Uterus (tissue), 4 donors: ENCODE measurements around the gene AATF. TPM values are rescaled to one million over a fixed set of nuclear protein-coding genes. Genes with fewer than 3 reads are reported as not detected.

Source experiments
- DNase-seq, 2 donors: peaks; one replicate each; pipeline ENCODE4 v3.0.0-alpha.2; 2019 to 2020
- H3K27ac ChIP-seq, 2 donors: fragments of 200-600 bp; sonication (generic); 1 replicate in 1 of 2; 2 replicates in 1 of 2; pipeline ENCODE4 v1.5.1; 2016 to 2018
- H3K27me3 ChIP-seq, 2 donors: fragments of 200-600 bp; sonication (generic); one replicate each; pipeline ENCODE4 v1.5.1; 2018 to 2019; ENCODE audit warnings: control low read depth in 1 of 2
- H3K36me3 ChIP-seq, 2 donors: fragments of 200-600 bp; sonication (generic); one replicate each; pipeline ENCODE4 v1.5.1; 2019; ENCODE audit warnings: control low read depth in 1 of 2
- H3K4me1 ChIP-seq, 2 donors: fragments of 200-600 bp; sonication (generic); one replicate each; pipeline ENCODE4 v1.5.1; 2018 to 2019; ENCODE audit warnings: control low read depth in 1 of 2
- H3K4me3 ChIP-seq, 2 donors: fragments of 200-600 bp; sonication (generic); 1 replicate in 1 of 2; 2 replicates in 1 of 2; pipeline ENCODE4 v1.5.1; 2018 to 2019; ENCODE audit warnings: mild to moderate bottlenecking in 1 of 2
- H3K9me3 ChIP-seq, 2 donors: fragments of 200-600 bp; sonication (generic); one replicate each; pipeline ENCODE4 v1.5.1; 2019; ENCODE audit warnings: control low read depth in 1 of 2
- POLR2A ChIP-seq, 2 donors: fragments of 450-650 bp; IDR thresholded peaks; one replicate each; pipeline ENCODE4 v1.6.1; 2016; ENCODE audit warnings: antibody characterized with exemption in 2 of 2, mild to moderate bottlenecking in 1 of 2, moderate library complexity in 1 of 2
- intact Hi-C: fragments of 100-400 bp; cut with DNase I; formaldehyde crosslinking; loops from one replicate; pipeline ENCODE4 v1.15.1; 2023; ENCODE audit warnings: low total_unique reads
- total RNA-seq, 4 donors: library from RNA; depleted of rRNA in 3 of 4; stranded (reverse); fragments of >200 nt in 3 of 4; gene quantifications; one replicate each; pipeline versions ENCODE4 v1.1.0 to v1.2.4, GENCODE V29; 2014 to 2023
- TF ChIP-seq, protein P1 (sequence below), 4 experiments: fragments of 200-600 bp in 2 of 4; fragments of 450-650 bp in 2 of 4; sonication (generic) in 2 of 4; IDR thresholded peaks; one replicate each; pipeline ENCODE4 v1.5.1; 2016 to 2019; ENCODE audit warnings: antibody characterized with exemption in 4 of 4, mild to moderate bottlenecking in 2 of 4, moderate library complexity in 1 of 4
- donor health status: DM: yes; HTN: yes; CAD: no.

AATF gene
- total RNA-seq, 4 donors from 2014 or later = 10.0 to 48.2 (median 30.3) TPM

DNA sequence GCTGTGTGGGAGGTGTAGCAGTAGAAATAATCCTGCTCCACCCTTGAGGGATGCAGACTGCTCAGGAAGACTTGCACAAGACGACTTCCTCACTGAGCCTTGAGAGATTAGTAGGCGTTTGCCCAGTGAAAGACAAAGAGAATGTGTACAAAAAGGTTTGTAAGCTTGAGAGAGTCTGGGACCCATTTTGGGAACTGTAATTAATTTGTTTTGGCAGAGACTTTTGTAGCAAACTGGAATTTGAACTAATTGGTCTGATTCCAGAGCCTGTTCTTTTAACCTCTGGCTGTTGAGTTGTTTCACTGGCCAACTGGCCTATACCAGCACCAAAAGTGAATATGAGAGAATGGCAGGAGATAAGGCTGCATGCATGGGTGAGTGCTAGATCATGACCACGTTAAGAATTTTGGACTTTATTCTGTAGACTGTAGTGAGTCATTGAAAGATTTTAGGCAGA, 75.5 kb downstream of the AATF start:
- no peak for DNase-seq
- Histone ChIP-seq H3K27ac (no peak overlapping the region), H3K27me3 (no peaks in the 10 kb centered on the region), H3K4me3 (no peak overlapping the region), H3K9me3 (no peaks in the 10 kb centered on the region), H3K36me3 (no peaks in the 10 kb centered on the region), H3K4me1 (no peaks in the 10 kb centered on the region)
- TF ChIP-seq, protein P1, sequence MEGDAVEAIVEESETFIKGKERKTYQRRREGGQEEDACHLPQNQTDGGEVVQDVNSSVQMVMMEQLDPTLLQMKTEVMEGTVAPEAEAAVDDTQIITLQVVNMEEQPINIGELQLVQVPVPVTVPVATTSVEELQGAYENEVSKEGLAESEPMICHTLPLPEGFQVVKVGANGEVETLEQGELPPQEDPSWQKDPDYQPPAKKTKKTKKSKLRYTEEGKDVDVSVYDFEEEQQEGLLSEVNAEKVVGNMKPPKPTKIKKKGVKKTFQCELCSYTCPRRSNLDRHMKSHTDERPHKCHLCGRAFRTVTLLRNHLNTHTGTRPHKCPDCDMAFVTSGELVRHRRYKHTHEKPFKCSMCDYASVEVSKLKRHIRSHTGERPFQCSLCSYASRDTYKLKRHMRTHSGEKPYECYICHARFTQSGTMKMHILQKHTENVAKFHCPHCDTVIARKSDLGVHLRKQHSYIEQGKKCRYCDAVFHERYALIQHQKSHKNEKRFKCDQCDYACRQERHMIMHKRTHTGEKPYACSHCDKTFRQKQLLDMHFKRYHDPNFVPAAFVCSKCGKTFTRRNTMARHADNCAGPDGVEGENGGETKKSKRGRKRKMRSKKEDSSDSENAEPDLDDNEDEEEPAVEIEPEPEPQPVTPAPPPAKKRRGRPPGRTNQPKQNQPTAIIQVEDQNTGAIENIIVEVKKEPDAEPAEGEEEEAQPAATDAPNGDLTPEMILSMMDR (IDR thresholded peaks at IDR 0.05) = no peak
- no peak for TF ChIP-seq POLR2A (IDR thresholded peaks at IDR 0.05)
- intact Hi-C loops = no loop called here

DNA sequence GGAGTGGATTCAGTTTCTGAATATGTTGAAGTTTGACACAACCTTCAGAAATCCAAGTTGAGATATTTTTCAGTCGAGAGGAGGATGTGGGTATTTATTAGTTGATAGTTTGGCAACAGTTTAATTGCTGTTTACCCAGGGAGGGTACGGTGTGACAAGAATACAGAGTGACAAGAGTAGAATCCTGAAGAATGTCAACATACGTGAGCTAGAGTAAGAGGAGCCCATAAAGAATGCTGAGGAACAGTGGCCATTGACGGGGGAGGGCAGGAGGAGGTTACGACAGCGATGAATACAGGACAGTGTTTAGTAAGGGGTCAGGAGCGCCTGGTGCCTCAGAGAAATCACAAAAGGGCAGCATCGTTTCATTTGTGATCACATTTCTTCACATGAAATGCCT, 76.5 kb downstream of the AATF start:
- no peaks in the 10 kb centered on the region for H3K4me1 ChIP-seq
- H3K9me3 ChIP-seq = no peaks in the 10 kb centered on the region
- intact Hi-C loops = no loop called here
- no peaks in the 10 kb centered on the region for H3K27me3 ChIP-seq
- H3K4me3 ChIP-seq = no peak overlapping the region
- no peak for TF ChIP-seq POLR2A (IDR thresholded peaks at IDR 0.05)
- TF ChIP-seq, protein P1 (IDR thresholded peaks at IDR 0.05) = no peak
- DNase-seq = no peak
- no peaks in the 10 kb centered on the region for H3K36me3 ChIP-seq
- no peak overlapping the region for H3K27ac ChIP-seq

DNA sequence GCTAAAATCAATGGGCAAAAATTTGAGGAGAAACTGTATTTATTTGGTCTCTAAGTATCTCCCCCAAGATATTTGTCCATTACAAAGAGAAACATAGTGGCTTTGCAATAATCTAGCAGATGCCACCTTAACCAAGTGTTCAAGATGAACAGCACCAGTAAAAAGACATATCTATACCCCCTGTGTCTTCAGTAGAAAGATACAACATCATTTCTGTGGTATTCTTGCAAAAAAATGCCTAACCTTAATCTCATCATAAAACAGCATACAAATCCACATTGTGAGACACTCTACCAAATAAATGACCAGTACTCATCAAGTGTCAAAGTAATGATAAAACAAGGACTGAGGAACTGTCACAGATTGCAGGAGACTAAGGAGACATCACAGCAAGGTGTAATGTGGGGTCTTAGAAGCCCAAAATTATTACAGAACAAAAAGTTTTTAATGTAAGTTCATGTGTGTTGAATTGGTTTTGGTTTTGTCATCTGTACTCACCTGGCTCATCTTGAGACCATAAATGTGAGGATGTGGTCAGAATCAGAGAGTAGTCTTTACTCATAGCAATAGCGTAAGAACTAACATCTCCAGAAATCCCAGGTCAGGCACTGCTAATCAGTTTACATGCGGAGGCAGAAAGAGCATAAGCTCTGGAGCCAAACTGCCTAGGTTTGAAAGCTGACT, 77.2 kb downstream of the AATF start:
- Histone ChIP-seq H3K4me1 (no peaks in the 10 kb centered on the region), H3K9me3 (no peaks in the 10 kb centered on the region), H3K4me3 (no peak overlapping the region), H3K27ac (no peak overlapping the region), H3K36me3 (no peaks in the 10 kb centered on the region), H3K27me3 (no peaks in the 10 kb centered on the region)
- TF ChIP-seq, protein P1 (IDR thresholded peaks at IDR 0.05) = no peak
- no peak for TF ChIP-seq POLR2A (IDR thresholded peaks at IDR 0.05)
- DNase-seq = no peak
- intact Hi-C loops = no loop called here

DNA sequence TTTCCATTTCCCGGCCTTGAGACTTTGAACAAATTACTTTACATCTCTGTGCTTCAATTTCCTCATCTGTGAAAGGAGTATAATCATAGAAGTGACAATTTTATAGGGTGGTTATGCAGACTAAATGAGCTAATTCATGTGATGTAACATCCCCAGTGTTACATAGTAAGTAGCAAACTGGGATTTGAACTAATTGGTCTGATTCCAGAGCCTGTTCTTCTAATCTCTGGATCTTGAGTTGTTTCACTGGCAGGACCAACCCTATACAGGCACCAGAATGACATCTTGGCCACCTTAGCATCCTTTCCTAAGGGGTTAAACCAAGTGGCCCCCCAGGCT, 77.7 kb downstream of the AATF start:
- Histone ChIP-seq H3K27me3 (no peaks in the 10 kb centered on the region), H3K9me3 (no peaks in the 10 kb centered on the region), H3K36me3 (no peaks in the 10 kb centered on the region), H3K4me3 (no peak overlapping the region), H3K4me1 (no peaks in the 10 kb centered on the region), H3K27ac (no peak overlapping the region)
- no peak for DNase-seq
- TF ChIP-seq, protein P1 (IDR thresholded peaks at IDR 0.05) = no peak
- TF ChIP-seq POLR2A (IDR thresholded peaks at IDR 0.05) = no peak
- intact Hi-C loops = no loop called here

DNA sequence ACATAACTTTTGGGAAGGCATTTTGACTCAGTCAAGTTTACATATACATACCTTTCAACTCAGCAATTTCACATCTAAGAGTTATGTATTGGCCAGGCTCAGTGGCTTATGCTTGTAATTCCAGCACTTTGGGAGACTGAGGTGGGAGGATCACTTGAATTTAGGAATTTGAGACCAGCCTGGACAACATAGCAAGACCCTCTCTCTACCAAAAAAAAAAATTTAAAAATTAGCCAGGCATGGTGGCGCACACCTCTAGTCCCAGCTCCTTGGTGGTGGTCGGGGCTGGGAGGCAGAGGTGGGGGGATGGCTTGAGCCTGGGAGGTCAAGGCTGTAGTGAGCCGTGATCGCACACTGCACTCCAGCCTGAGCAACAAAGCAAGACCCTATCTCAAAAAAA, 79.3 kb downstream of the AATF start:
- no peak overlapping the region for H3K4me3 ChIP-seq
- no peak for DNase-seq

More for the DNA sequence above, 79.3 kb downstream of the AATF start:
- no peaks in the 10 kb centered on the region for H3K4me1 ChIP-seq
- H3K36me3 ChIP-seq = no peaks in the 10 kb centered on the region
- intact Hi-C loops = no loop called here
- TF ChIP-seq, protein P1 (IDR thresholded peaks at IDR 0.05) = no peak
- H3K27me3 ChIP-seq = no peaks in the 10 kb centered on the region
- H3K27ac ChIP-seq = no peak overlapping the region
- no peaks in the 10 kb centered on the region for H3K9me3 ChIP-seq
